K562 (cell line): Measurements from ENCODE around the gene TBXA2R. TPM values are rescaled to one million over a fixed set of nuclear protein-coding genes. Genes with fewer than 3 reads are reported as not detected.

ENCODE experiments used
- BCOR ChIP-seq: fragments of 450-650 bp; IDR thresholded peaks from 2 replicates; pipeline ENCODE4 v1.6.1; 2016
- CTCF ChIP-seq, 3 experiments: IDR thresholded peaks in 2 of 3; conservative IDR thresholded peaks in 1 of 3; 2 replicates each; pipeline ENCODE4 v1.5.1; 2011 to 2012; ENCODE audit warnings: low read length in 3 of 3, mild to moderate bottlenecking in 3 of 3, control low read depth in 2 of 3, improper control_type of control experiment in 1 of 3, inconsistent platforms in 1 of 3, low read depth in 1 of 3, mixed read lengths in 1 of 3, moderate library complexity in 1 of 3; ENCODE audit not compliant: insufficient read depth in 2 of 3
- CTCFL ChIP-seq: IDR thresholded peaks from 2 replicates; pipeline ENCODE4 v1.6.1; 2011; ENCODE audit warnings: borderline replicate concordance, low read depth, mild to moderate bottlenecking, moderate library complexity, low read length; ENCODE audit not compliant: insufficient read depth, poor library complexity, severe bottlenecking
- HDAC2 ChIP-seq: fragments of 450-650 bp; IDR thresholded peaks from 2 replicates; pipeline ENCODE4 v1.6.1; 2016; ENCODE audit warnings: mild to moderate bottlenecking
- MAX ChIP-seq: sonication (generic); formaldehyde crosslinking; IDR thresholded peaks from 2 replicates; pipeline ENCODE4 v1.9.0; 2022; ENCODE audit warnings: mild to moderate bottlenecking, missing genetic modification reagents
- MCM2 ChIP-seq: fragments of 450-650 bp; IDR thresholded peaks from 2 replicates; pipeline ENCODE4 v1.6.1; 2017; ENCODE audit warnings: low read depth, mild to moderate bottlenecking
- RAD21 ChIP-seq, 2 experiments: fragments of 250-450 bp in 1 of 2; fragments of 450-650 bp in 1 of 2; sonication (Bioruptor Pico) in 1 of 2; formaldehyde crosslinking in 1 of 2; IDR thresholded peaks in 1 of 2; conservative IDR thresholded peaks in 1 of 2; 2 replicates each; pipeline versions ENCODE4 v1.4.0 to v1.8.0; 2020 to 2022; ENCODE audit warnings: mild to moderate bottlenecking in 2 of 2, moderate library complexity in 1 of 2
- RBM25 ChIP-seq: fragments of 200-400 bp; formaldehyde crosslinking; IDR thresholded peaks from 2 replicates; pipeline ENCODE4 v1.6.1; 2018; ENCODE audit warnings: low read length, low read depth, moderate library complexity; ENCODE audit not compliant: severe bottlenecking
- RNF219 ChIP-seq: fragments of 250-450 bp; sonication (Bioruptor Pico); IDR thresholded peaks from 2 replicates; pipeline ENCODE4 v1.5.0; 2022; ENCODE audit warnings: mild to moderate bottlenecking
- SMARCA5 ChIP-seq: fragments of 450-650 bp; IDR thresholded peaks from 2 replicates; pipeline ENCODE4 v1.6.1; 2016
- SMC3 ChIP-seq: conservative IDR thresholded peaks from 2 replicates; pipeline ENCODE4 v1.6.1; 2011; ENCODE audit warnings: low read depth, low read length, improper control_type of control experiment; ENCODE audit not compliant: insufficient read depth
- TAF1 ChIP-seq: IDR thresholded peaks from 2 replicates; pipeline ENCODE4 v1.6.1; 2011; ENCODE audit warnings: mild to moderate bottlenecking, low read length, moderate library complexity; ENCODE audit not compliant: insufficient read depth, control insufficient read depth, severe bottlenecking; ENCODE audit errors: extremely low read depth
- ZBTB33 ChIP-seq: sonication (generic); formaldehyde crosslinking; IDR thresholded peaks from 2 replicates; pipeline ENCODE4 v1.8.1; 2023; ENCODE audit warnings: mild to moderate bottlenecking, missing genetic modification reagents
- ZFX ChIP-seq: sonication (generic); formaldehyde crosslinking; IDR thresholded peaks from 2 replicates; pipeline ENCODE4 v1.8.0; 2022; ENCODE audit warnings: mild to moderate bottlenecking, missing genetic modification reagents, moderate library complexity
- polyA plus RNA-seq, 8 experiments: library from polyadenylated mRNA; depleted of rRNA in 4 of 8; stranded (reverse) in 5 of 8; unstranded in 3 of 8; fragments of >200 nt; fragmentation: Nextera tagmentation in 2 of 8; fragmentation: Illumina TruSeq in 1 of 8; extraction: Ambion mirVana in 2 of 8; extraction: Trizol in 1 of 8; gene quantifications; 2 replicates each; pipeline versions ENCODE4 v1.2.1 to v1.2.3, GENCODE V29; 2011 to 2014; ENCODE audit warnings: inconsistent platforms in 1 of 8, missing spikeins in 1 of 8
- total RNA-seq, 7 experiments: library from RNA; depleted of rRNA in 6 of 7; stranded (reverse); fragments of >200 nt in 6 of 7; fragmentation: Illumina TruSeq in 2 of 7; extraction: Trizol in 2 of 7; gene quantifications; 2 replicates each; pipeline versions ENCODE4 v1.2.1 to v1.2.3, GENCODE V29; 2011 to 2021; ENCODE audit warnings: low replicate concordance in 1 of 7

The TBXA2R gene
- total and polyA plus RNA-seq, 9 of the 15 experiments (the other 6 are each of a cell fraction or from before 2014, with no cell fraction given) = 1.5 to 24.0 (median 2.8) TPM

- TF ChIP-seq CTCFL = peak; percentile 34
- no peak for TF ChIP-seq MCM2
- TF ChIP-seq RBM25 = peak; percentile 83
- no peak for TF ChIP-seq TAF1
- 0 out of 2 replicates have a peak, but pooled peaks have one; percentile 25 for TF ChIP-seq ZBTB33 (CRISPR knock-in tag)
- no peak for TF ChIP-seq MAX (CRISPR knock-in tag)
- TF ChIP-seq HDAC2 = peak; percentile 56; the same call in 1 of the 2 replicates
- no peak for TF ChIP-seq RNF219 (CRISPR knock-in tag)
- TF ChIP-seq CTCF (IDR thresholded peaks at IDR 0.05 in 2 of 3, conservative IDR thresholded peaks at IDR 0.05 in 1 of 3; ENCODE audit: insufficient read depth in 2 of 3, low read depth in 1 of 3, low read length in 3 of 3) = peak; percentile 55 to 64 (median 62)
- TF ChIP-seq SMC3 = 0 out of 2 replicates have a peak, but pooled peaks have one; percentile 28
- TF ChIP-seq RAD21 (CRISPR knock-in tag; conservative IDR thresholded peaks at IDR 0.05 in 1 of 2, IDR thresholded peaks at IDR 0.05 in 1 of 2) = peak in 1 of 2 experiments; percentile 48; a peak in 2 of 4 replicates
- peak; percentile 93 for TF ChIP-seq BCOR
- peak; percentile 62; the same call in 1 of the 2 replicates for TF ChIP-seq SMARCA5
- TF ChIP-seq ZFX (CRISPR knock-in tag) = no peak
Measured at GRCh38 chr19:3575260-3575741, 31.4 kb downstream of the TBXA2R start (continued).
